HG03103 (cell line): ENCODE data around the gene HSD17B1.

Source experiments
- ATAC-seq: cut with Tn5 transposase; IDR thresholded peaks from one replicate; pipeline ENCODE4 v1.9.1; 2021; ENCODE audit warnings: low read depth; ENCODE audit not compliant: unreplicated experiment

The HSD17B1 gene

DNA sequence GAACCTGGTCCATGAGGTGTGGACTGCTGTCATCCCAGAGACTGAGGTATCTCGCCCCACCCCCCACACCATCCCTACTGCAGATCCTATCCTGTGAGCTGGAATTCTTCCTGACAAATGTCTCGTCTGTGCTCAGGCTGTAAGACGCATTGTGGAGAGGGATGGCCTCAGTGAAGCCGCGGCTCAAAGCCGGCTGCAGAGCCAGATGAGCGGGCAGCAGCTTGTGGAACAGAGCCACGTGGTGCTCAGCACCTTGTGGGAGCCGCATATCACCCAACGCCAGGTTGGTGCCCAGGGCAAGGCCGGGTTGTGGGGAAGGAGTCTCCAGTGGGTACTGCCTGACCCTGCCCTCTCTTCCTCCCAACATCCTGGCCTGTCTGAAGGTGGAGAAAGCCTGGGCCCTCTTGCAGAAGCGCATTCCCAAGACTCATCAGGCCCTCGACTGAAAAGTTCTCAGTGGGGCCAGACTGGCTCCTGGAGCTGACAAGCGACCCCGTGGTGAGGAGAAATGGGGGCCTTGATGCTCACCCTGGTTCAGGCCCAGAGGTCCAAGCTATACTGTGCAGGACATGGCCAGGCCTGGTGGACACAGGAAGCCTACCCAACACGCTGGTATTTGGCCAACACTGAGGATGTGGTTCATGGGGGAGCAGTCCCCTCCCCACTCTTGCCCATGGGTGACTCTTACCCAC lies 12.9 kb downstream of the HSD17B1 start:
- no peak for ATAC-seq

DNA sequence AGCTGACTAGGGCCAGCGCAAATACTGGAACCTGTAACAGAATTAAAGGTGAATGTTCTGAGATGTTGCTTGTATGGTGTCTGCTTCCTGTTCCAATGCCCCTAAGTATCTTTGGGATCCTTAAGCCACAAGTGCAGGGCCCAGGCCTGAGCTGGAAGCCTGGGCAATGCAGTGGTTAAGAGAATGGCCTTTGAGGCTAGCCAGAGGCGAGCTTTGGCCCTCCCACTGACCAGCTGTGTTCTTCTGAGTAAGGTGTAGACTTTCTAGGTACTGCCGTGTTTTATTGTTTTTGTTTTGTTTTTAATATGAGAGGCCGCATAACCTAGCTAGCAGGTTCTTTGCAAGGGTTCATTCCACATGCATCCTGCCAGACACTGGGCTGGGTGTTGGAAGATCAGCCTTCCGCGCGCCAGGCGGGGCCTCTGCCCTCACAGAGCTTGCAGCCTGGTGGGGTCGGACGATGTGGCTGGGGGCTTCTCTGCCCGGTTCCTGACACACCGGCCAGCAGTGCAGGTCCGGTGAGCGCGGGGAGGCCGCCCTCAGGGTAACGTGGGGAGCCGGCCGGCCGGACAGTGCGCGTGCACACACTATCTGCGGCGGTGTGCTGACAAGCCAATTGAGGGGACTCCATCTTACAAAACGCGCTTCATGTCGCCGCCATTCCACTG lies 13.6 kb downstream of the HSD17B1 start:
- no peak for ATAC-seq

DNA sequence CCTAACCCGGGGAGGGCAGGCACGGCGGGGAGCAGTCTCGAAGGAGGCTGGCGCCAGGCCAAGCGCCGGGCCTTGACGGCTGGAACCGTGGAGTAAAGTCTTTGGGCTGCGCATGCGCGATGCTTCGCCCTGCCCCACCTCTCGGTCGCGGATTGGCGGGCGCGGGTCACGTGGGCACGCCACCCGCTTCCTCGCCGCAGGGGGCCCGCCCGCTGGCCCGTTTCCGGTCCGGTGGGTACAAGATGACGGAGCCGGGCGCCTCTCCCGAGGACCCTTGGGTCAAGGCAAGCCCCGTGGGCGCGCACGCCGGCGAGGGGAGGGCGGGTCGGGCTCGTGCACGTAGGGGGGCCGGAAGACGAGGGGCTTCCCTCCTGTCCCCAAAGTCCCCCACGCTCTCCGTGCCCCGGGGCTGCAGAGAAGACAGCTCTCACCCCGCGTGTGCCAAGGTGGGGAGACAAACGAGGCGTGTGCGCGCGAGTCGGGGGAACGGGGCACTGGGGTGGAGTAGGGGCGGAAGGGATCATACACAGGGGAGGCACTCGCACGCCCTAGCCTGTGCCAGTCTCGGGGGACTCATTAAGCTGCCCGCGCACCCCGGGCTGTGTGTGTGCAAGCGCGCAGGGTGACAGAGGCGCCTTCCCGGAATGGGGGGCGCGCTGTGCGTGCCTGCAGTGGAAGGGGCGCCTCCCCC lies 14.3 kb downstream of the HSD17B1 start, which contains the start of gene MLX:
Gene MLX (plus strand): TSS at position 218 of the 691 bp plus-strand sequence. CDS start 25 bp downstream, at position 243.
- no peak for ATAC-seq

DNA sequence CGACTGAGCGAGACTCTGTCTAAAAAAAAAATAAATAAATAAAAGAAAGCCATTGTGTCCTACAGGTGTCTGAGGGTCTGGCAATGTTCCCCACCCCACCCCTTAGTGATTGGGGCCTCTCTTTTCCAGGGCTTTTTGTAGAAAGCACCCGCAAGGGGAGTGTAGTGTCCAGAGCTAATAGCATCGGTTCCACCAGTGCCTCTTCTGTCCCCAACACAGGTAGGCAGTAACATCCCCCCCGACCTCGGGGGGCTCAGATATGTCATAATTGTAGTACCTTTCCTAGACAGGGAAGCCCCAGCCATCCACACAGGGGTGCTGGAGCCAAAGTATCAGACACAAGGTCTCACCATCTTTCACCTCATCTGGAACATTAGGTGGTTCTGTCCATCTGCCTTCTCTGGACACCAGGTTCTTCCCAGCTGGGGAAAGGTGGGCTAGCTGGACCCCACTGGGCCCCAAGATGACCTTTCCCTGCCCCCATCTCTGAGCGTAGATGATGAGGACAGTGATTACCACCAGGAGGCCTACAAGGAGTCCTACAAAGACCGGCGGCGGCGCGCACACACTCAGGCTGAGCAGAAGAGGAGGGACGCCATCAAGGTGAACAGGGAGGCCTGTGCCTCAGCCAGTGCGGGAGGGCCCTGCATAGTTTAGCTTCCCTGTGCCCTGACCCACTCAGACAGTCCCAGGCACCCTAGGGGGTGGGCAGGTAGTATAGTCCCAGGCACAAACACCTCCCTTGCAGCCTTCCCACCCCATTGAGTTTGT lies 15.8 kb downstream of the HSD17B1 start:
- ATAC-seq = no peak

DNA sequence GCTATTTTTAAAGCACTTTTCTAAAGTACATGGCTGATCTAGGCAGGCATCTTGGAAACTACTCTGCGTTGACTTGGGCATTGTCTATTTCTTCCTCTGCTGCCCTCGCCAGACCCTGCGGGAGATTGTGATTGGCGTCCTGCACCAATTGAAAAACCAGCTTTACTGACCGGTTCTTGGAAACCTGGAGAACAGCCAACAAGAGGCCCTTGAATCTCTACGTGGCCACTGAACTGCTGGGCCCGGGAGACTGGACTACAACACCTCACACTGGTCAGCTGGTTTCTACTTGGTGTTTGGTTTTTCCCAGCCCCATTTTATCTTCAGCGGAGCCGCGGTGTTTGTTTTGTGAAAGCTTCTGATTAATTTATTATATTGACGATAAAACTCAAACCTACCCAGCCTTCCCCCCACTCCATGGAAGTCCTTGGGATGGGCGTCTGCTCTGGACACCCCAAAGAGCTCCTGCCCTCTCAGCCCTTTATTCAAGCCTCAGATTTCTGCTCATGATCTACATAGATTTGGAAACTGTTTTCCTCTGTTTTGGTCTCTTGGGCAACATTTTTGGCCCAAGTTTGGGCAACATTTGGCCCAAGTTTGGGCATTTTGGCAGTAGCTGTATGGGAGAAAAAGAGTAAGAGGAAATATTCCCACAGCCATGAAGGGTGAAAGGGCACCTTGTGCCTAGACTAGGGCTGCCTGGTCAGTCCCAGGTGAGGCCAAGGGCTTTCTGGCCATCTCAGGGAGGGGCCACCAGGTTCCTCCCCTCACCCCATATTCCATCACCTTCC lies 18.9 kb downstream of the HSD17B1 start:
- ATAC-seq = no peak

DNA sequence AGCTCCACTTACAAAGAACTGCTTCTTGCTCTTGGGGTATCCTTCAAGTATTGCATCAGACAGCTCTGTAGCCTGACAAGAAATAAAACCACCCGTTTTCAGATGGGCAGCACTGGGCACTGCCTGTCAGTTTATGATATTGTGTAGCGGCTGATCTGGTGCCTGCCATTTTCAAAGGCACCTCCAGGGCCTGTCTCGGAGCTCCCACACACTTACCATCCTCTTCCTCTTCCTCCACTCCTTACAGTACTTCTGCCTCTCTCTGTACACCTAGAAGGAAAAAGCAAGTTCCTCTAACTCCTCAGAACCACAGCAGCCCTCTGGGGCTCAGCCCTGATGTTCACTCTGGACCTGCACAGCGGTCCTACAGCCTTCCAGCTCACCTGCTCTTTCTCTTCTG lies 20.4 kb downstream of the HSD17B1 start:
- no peak for ATAC-seq

DNA sequence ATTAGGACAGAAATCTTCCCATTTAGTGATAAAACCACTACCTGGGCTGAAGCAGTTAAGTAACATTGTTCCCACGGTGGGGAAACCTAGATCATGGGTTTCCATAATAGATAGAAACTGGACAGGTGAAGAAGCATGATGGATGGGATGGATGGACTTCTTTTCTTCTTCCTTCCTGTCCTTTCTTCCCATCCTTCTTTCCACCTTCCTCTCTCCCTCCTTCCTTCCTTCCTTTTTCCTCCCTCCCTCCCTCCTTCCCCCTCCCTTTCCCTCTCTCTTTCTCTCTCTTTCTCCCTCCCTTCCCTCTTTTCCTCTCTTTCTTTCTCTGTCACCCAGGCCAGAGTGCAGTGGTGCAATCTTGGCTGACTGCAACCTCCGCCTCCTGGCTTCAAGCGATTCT lies 21.7 kb downstream of the HSD17B1 start:
- ATAC-seq = no peak

DNA sequence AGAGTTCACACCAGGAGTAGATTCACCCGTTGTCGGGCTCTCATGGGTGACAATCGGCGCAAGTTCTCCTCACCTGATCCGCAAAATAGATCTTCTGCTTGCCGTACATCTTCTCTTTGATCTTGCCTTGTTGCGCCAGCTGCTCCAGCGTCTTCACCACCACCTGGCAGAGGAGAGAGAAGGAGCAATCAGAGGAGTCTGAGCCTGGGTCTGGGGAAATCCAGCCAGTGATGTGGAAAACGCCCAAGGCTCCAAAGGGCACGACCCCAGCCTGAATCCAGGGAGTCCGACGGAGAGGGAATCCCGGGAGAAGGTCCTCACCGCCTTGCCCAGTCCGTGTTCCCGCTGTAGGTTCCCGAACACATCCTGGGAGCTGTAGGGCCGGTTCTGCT lies 24.4 kb downstream of the HSD17B1 start:
- no peak for ATAC-seq

DNA sequence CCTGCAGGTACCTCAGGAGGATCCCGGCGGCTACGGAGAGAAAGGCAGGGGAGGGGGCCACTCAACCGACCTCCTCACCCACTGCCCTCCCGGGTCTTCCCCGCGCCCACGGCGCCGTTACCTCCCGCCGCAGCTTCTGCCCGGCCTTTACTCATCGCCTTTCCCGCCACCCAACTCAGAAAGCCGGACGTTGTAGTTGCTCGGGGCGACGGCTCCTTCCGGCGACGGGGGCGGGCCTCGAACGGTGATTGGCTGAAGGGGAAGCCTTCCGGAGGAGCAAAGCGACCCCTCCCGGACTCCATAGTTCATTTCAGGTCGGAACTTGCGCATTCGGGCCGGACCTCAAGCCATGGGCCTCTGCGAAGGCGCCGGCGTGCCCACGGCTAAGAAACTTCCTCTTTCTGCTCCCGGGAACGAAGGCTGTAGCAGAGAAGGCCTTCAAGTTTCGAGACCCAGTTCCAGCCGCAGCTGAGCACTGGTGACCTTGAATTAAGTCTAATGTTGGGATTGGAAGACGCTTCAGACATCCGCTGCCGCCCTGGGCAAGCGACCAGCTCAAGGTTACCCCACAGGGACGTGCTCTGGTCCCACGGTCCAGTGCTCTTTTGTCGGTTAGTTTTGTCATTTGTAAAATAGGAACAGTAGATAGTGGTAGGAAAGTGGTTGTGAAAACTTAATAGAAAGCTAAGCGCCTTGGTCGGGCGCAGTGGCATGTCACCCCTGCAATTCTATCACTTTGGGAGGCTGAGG lies 25.0 kb downstream of the HSD17B1 start, which contains the start of gene PSMC3IP:
Gene PSMC3IP (minus strand): TSS at position 198 of the 750 bp plus-strand sequence. CDS start 43 bp downstream, at position 155.
- peak; percentile 75 for ATAC-seq

DNA sequence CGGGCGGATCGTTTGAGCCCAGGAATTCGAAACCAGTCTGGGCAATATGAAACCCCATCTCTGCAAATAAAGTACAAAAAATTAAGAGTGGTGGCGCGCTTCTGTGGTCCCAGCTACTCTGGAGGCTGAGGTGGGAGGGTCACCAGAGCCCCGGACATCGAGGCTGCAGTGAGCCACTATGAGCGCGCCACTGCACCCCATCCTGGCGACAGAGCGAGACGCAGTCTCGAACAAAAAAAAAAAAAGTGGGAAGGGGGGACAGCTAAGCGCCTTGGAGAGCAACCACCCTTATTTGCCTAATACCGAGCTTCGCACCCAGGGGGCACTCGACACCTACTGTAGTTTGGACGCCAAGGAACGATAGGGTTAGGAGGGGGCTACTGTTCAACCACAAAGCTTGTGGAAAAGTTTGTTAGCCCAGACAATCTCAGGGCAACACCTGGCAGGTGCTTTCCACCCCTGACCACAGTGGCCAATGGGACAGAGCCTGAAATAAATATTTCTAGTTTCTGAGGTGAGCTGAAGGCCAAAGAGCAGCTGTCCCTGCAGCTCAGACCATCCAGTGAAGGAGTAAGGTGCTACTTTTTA lies 25.7 kb downstream of the HSD17B1 start:
- no peak for ATAC-seq

DNA sequence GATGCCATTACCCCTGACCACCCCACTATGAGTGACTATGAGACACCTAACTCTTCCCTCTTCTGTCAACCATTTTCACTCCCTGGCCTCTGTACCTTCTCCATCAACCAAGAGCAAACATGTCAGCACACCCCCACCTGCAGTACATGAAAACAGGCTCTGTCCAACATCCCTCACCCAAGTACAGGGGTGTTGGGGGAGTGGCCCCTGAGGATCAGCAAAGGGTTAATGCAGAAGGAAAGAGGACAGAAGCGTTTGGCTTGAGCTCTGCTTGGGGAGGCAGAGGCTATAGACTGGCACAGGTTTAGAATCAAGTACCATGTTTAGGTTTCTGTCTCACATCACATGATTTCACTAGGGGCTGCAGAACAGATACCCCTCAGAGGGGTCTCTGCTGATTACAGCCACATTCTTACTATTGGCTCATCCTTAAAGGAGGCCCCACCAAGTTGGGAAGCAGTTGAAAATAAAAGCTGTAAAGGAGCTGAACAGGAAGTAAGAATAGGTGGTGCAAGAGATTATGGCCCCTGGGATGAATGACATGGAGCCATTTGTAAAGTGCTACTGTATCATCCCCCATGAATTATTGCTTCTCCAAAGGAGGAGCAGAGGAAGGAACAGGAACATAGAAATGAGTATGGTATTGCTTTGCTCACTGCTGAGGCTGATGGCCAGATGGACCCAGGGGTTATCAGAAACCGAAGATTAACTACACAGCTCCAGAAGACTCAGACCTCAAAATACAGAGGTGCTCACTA lies 27.2 kb downstream of the HSD17B1 start:
- no peak for ATAC-seq

DNA sequence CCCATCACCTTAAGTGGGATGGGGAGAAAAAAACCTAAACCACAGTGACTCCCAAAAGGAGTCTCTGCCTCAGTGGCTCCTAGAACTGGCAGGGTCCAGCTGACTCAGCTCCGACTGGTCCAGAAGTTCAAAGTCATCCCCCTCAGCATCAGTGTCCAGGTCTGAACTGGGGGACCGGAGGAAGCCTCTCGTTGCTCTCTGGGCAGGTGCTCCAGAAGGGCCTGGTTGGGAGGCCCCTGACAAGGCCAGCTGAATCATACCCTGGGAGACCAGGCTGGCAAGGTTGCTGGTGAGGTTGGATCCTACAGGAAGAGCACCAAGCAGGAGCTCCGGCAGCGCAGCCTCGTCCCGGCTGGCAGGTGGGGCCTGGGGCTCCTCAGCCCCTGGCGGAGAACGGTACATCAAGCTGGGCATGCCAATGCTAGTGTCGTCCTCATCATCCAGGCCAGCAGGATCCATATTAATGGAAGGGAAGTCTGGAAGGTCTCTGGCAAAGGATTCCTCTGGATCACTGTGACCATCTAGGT lies 29.1 kb downstream of the HSD17B1 start:
- ATAC-seq = no peak

DNA sequence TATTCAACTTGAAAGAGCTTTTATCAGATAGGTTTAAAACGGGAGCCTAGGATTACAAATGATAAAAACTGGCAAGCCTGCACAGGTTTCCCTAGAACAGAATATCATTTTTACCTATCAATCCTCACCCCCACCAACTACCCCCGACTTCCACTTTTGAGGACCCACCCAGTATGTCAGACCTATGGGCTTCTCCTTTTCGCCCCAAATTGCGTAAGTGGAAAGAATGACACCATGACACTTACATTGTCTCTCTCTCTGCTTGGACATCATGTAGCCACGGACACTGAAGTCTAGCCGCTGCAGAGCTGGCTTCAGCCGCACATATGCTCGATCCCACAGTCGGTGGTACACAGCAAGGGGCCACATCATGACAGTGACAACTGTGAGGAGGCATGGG lies 32.2 kb downstream of the HSD17B1 start:
- ATAC-seq = no peak

DNA sequence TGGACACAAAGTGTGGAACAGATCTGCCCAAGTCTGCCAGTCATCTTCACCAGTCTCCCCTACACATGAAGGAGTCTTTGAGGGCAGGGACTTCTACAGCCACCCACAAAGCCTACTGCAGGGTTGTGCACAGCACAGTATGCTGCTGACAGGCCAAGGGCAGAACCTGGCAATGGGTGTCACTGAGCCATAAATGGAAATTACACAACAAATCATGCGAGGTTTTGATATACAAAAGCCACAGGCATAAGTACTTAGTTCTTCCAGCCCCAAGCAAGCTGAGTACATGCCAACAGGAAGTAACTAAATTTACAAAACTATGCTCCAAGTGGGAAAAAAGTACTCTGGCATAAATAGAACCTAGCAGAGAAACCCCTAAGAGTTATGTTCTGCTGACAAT lies 32.6 kb downstream of the HSD17B1 start:
- no peak for ATAC-seq

DNA sequence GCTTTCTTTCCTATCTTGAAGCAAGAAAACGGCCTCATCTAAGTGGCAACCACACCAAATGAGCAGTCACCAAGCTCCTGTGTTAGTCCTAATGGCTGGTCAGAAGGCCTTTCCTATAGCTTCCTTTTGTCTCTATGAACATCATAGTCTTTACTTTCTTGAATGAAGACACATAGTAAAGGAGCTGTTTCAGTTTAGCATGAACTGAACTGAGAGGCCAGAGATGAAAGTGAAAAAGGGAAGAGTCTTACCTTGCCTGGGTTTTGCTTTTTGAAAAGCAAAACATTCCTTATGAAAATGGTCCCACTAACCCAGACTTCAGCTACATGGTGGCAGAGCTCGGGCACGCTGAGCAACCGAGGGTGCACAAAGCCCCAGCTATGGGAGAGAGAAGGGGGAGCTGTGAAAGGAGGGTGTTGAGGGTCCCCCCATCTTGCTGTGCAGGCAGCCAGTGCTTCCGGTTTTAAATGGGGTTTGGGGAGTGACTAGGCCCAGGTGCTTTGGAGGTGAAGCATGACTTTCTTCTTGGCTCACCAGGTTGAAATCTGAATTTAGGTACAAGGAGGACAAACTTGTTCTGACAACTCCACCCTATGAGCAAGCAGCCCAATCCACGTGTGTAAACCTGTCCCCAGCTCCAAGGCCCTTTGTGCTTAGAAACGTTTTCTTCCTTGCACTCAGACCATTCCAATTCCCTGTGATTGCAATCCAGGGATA lies 33.9 kb downstream of the HSD17B1 start:
- no peak for ATAC-seq

DNA sequence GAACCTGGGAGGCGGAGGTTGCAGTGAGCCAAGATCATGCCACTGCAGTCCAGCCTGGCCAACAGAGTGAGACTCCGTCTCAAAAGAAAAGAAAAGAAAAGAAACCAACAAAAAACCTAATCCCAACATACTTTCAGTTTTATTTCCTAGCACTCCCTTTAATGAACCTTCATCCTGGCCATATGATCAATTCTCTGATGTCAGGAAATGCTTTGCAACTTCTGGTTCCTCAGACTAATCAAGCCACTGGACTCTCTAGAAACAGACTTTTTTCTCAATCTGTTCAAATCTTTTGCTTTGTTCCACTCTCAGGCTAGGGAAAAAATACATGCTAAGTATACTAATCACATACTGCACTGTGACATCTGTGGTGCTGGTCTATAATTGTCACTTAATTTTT lies 38.2 kb downstream of the HSD17B1 start:
- no peak for ATAC-seq

DNA sequence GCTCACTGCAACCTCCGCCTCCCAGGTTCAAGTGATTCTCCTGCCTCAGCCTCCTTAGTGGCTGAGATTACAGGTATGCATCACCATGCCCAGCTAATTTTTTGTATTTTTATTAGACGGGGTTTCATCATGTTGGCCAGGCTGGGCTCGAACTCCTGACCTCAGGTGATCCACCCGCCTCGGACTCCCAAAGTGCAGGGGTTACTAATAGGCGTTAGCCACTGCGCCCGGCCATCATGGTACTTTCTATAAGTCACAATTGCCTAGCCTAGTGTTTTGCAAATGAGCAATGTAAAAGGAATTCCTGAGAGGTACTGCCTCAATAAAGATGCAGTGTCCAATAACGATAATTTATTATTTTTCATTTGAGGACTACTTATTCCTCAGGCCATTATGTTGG lies 38.7 kb downstream of the HSD17B1 start:
- no peak for ATAC-seq
